Choroid plexus epithelial cell (primary cell): ENCODE results near the gene LHX1.

Experiments used
- DNase-seq: peaks from one replicate; pipeline ENCODE4 v3.0.0-alpha.2; 2010; ENCODE audit warnings: low read depth
- H3K4me3 ChIP-seq: 2 replicates; pipeline ENCODE4 v1.5.1; 2011; ENCODE audit warnings: low read depth, mild to moderate bottlenecking, control low read depth, low read length, moderate library complexity
- TF ChIP-seq, protein P1 (sequence below): conservative IDR thresholded peaks from 2 replicates; pipeline ENCODE4 v1.5.1; 2011; ENCODE audit warnings: low read depth, mild to moderate bottlenecking, control low read depth, inconsistent platforms, low read length, moderate library complexity

The LHX1 gene

DNA sequence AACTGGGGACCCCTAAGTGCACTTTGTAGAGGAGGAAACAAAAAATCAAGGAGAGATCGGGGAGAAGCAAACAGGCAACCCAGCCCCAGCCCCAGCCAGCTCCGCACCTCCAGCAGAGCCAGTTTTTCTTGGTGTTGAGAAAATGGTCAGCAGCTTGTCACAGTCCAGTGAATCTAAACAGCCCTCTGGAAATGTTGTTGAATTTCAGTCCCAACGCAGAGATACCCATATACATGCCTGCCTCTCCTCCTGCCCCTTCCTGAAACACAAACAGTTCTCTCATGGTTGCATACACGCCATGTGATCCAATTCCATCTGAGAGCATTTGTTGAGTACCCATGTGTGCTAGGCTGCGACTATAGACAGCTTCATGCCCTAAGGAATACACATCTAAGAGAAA, 42.4 kb upstream of the LHX1 start:
- DNase-seq: no peak
- H3K4me3 ChIP-seq: no peak overlapping the region
- TF ChIP-seq, protein P1, sequence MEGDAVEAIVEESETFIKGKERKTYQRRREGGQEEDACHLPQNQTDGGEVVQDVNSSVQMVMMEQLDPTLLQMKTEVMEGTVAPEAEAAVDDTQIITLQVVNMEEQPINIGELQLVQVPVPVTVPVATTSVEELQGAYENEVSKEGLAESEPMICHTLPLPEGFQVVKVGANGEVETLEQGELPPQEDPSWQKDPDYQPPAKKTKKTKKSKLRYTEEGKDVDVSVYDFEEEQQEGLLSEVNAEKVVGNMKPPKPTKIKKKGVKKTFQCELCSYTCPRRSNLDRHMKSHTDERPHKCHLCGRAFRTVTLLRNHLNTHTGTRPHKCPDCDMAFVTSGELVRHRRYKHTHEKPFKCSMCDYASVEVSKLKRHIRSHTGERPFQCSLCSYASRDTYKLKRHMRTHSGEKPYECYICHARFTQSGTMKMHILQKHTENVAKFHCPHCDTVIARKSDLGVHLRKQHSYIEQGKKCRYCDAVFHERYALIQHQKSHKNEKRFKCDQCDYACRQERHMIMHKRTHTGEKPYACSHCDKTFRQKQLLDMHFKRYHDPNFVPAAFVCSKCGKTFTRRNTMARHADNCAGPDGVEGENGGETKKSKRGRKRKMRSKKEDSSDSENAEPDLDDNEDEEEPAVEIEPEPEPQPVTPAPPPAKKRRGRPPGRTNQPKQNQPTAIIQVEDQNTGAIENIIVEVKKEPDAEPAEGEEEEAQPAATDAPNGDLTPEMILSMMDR: no peak

DNA sequence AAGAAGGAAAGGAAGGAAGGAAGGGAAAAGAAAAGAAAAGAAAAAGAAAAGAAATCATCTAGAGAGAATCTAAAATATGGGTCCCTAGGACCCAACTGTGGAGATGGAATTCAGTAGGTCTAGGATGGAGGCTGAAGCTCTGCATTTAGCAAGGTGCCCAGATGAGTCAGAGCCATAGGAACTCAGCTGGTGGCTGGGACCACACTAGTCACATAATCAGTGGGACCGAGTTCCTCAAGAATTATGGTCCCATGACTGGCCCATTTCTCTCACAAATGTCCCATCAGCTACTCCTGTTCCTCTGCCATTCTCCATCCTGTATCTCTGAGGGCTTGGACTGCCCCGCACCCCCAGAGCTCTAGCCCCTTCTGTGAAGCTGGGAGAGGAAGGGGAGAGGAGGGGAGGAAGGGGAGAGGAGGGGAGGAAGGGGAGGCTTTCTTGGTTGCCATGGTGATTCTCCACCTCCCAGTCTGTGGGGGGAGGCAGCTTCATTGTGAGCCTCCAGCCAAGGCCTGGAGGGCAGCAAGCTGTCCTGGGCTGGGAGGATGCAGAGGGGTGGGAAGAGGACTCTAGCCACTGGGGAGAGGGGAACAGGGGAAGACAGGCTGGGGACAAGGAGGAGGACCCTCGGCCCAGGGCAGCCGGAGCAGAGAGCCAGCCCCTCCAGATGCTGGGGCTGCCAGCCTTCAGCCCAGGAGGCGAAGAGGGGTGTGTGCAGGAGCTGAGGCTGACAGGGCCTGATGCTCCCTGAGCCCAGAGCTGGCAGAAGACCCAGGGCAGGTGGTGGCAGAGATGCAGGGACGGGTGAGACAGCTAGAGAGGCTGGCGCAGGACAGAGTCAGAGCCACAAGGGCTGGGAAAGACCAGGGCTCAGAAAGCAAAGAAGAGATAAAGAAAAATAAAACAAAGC, 37.8 kb upstream of the LHX1 start:
- no peak for DNase-seq
- H3K4me3 ChIP-seq: no peak overlapping the region
- TF ChIP-seq, protein P1: no peak

DNA sequence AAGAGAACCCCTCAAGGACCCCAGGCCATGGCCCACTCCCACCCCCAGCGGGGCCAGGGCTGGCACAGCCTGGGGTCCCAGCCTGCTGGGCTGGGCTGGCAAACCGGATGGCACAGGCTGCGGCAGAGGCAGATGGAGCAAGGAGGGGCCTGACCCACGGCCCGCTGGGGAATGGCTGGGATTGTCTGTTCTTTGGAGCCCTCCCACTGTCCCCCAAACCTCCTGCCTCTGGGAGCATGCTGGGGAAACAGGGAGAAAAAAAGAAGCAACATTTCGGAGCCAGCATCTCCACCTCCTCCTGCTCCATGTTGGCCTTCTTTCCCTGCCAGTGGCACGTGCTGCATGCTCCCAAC, 37.1 kb upstream of the LHX1 start:
- TF ChIP-seq, protein P1: no peak
- H3K4me3 ChIP-seq: no peak overlapping the region
- no peak for DNase-seq

DNA sequence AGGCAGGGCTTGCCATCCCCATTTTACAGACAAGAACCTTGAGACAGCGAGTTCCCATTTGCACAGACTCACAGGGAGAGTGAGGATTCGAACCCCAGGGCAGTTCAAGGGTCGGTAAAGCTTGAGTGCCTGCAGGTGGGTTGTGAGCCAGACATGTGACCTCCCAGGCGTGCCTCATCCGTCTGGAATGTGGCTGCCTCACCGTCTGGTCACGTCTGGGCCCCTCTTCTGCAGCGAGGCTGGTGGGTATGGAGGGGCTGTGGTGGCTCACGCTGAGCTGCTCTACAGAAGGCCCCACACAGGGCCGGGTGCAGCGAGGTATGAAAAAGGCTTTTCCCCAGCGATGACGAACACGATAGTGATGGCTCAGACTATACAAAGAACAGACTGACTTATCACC, 35.8 kb upstream of the LHX1 start:
- peak; percentile 67 for DNase-seq
- H3K4me3 ChIP-seq: no peak overlapping the region
- TF ChIP-seq, protein P1: no peak

- TF ChIP-seq, protein P1: no peak
- H3K4me3 ChIP-seq: no peak overlapping the region
- no peak for DNase-seq
Observed at GRCh38 chr17:36907407-36907806, 29.9 kb upstream of the LHX1 start.

GRCh38 chr17:36910513-36910912, 26.8 kb upstream of the LHX1 start:
- TF ChIP-seq, protein P1: no peak
- H3K4me3 ChIP-seq: no peak overlapping the region
- DNase-seq: no peak

DNA sequence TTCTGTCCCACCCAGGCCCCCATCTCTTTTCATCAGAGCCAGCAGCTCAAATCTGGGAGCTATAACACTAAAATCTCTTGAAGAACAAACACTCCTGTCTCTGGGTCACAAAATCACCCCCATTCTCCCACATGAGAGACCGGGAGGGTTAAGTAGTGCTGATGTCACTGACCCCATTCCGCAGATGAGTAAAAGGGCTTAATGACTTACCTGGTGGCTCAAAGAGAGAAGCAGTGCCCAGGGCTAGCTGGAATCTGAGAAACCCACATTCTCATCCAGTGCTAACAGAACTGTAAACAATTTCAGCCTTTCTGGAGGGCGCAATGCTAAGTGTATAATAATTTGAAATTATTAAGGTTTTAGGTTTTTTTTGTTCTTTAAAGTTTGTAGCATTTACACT, 26.3 kb upstream of the LHX1 start:
- DNase-seq: no peak
- TF ChIP-seq, protein P1: no peak
- H3K4me3 ChIP-seq: no peak overlapping the region
